HG03442 (cell line): ENCODE results near the gene UCMA.
A peak's percentile ranks its signal among the peaks of the same experiment; 100 is the strongest.
"Not testable (repeated sequence)": the region's sequence is repeated elsewhere in the genome, so short reads cannot be mapped to it uniquely, and the experiment has no call there.

Experiments used
- ATAC-seq: cut with Tn5 transposase; IDR thresholded peaks from one replicate; pipeline ENCODE4 v1.9.1; 2021; ENCODE audit warnings: mild to moderate bottlenecking, moderate library complexity; ENCODE audit not compliant: unreplicated experiment

The UCMA gene

GRCh38 chr10:13234736-13235135, 562 bp upstream of the UCMA start:
- not testable (repeated sequence) for ATAC-seq

DNA sequence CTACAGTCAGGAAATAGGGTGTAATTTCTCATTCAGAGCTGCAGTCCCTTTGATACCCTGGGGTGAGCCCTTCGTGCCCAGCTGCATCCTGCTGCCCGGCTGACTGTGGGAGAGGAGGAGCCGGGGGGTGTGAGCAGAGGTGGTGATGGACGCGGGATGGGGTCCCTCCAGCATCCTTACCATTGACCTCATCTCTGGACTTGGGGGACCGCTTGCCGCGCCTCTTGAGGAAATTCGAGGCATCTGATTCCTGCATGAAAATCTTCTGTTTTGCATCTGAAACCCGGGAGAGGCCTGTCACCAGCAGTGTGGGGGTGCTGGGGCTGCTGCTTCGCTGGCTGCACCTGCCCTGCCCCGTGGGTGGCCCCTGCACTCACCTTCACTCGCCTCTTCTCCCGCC, 816 bp downstream of the UCMA start:
- ATAC-seq: no peak

DNA sequence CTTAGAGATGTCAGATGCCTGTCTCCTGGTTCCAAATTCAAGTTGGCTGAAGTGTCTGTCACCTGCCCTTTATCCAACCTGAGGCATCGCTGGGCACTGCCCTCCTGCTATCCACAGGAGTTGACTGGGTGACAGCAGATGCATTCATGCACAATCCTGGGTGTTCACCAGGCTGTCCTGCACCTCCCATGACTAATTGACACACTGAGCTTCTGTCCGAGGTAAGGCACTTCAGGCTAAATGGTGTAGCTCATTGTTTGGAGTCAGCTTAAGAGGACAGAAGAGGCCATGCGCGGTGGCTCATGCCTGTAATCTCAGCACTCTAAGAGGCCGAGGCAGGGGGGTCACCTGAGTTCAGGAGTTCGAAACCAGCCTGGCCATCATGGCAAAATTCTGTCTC, 2.4 kb downstream of the UCMA start:
- no peak for ATAC-seq

GRCh38 chr10:13231190-13231589, 3.0 kb downstream of the UCMA start:
- no peak for ATAC-seq

- ATAC-seq: no peak
These were observed 7.1 kb downstream of the UCMA start for GRCh38 chr10:13227031-13227430.

DNA sequence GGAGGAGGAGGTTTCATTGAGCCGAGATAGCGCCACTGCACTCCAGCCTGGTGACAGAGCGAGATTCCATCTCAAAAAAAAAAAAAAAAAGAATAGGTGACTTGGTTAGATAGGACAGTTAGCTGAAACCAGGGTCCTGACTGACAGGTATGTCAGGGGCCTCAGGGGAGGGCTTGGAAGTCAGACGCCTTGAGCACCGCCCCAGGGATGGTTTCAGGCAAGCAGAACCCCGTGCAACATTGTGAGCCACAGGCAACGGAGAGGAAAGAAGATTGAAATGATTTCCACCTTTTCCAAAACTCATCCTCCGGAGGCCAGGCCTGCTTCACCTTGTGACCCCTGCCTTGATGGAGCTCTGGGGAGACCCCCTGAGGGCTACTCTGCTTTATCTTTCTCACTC, 8.6 kb downstream of the UCMA start:
- no peak for ATAC-seq

- no peak for ATAC-seq
These were observed 9.8 kb downstream of the UCMA start for GRCh38 chr10:13224210-13224995.

- no peak for ATAC-seq
These were observed 10.9 kb downstream of the UCMA start for GRCh38 chr10:13223241-13223640.

GRCh38 chr10:13222566-13222965, 11.6 kb downstream of the UCMA start:
- no peak for ATAC-seq

DNA sequence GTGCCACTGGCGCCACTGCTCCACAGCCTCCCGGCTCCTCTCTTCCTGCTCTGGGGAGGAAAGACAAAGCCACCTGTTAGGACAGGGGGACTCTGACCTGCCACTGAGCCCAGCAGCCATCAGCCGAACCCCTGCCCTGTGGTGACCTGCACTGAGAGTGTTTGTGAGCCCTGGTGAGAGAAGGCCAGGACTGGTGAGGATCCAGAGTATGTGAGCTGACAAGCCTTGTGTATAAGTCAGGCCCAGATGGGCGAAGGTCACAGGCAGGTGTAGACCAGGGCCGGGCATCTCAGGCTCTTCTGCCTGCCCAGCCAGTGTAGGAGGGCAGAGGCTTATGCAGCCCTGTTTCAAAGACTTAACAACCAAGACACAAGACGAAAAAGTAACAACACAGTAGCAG, 12.0 kb downstream of the UCMA start:
- no peak for ATAC-seq

DNA sequence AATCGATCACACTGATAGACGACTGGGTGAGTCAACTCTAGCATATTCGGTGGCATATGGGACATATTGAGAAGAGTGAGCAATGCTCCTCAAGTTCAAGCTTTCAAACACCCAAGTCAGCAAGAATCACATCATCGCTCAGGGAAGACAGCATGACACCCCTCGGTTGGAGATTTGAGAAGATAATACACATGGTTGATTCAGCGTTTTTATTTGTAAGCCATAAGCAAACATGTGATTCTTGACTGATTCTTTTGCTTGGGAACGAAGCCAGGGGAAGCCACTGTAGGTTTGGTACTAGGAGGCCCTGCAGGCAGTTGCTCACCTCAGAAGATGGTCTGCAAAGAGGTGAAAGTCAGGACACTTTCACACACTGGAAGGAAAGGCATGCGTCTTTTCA, 12.6 kb downstream of the UCMA start:
- no peak for ATAC-seq

GRCh38 chr10:13219685-13220670, 14.2 kb downstream of the UCMA start:
- peak; percentile 83 for ATAC-seq

DNA sequence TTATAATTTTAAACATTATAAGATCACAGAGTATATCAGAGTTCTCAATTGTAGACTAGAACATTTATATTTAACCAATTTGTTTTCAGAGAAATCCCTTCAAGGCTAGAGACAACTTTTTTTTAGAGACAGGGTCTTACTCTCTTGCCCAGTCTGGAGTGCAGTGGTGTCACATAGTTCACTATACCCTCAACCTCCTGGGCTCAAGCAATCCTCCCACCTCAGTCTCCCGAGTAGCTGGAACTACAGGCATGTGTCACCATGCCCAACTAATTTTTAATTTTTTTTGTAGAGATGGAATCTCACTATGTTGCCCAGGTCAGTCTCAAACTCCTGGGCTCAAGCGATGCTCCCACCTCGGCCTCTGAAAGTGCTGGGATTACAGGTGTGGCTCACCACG, 15.3 kb downstream of the UCMA start:
- ATAC-seq: no peak

DNA sequence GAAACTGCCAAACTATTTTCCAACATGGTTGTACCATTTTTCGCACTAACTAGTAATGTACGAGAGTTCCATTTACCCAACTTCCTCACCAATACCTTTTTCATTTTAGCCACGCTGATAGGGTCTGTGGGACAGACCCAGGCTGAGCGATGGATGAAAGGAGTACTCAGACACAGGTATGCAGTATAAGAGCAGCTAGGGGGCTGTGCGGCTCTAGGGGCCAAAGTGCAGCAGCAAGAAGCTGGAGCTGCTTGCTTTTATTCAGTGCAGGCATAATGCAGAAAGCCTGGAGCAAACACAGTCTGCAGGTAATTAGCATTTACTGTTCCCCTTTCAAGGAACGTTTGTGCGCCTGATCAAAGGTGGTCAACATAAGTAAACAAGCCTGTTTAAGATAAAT, 21.0 kb downstream of the UCMA start:
- no peak for ATAC-seq

- ATAC-seq: no peak
These were observed 27.4 kb downstream of the UCMA start for GRCh38 chr10:13206546-13207443.

- no peak for ATAC-seq
These were observed 28.1 kb downstream of the UCMA start for GRCh38 chr10:13206091-13206490.

- ATAC-seq: no peak
These were observed 33.0 kb downstream of the UCMA start for GRCh38 chr10:13201132-13201531.

- no peak for ATAC-seq
These were observed 39.2 kb downstream of the UCMA start for GRCh38 chr10:13195016-13195415.

GRCh38 chr10:13193637-13194036, 40.5 kb downstream of the UCMA start:
- no peak for ATAC-seq

DNA sequence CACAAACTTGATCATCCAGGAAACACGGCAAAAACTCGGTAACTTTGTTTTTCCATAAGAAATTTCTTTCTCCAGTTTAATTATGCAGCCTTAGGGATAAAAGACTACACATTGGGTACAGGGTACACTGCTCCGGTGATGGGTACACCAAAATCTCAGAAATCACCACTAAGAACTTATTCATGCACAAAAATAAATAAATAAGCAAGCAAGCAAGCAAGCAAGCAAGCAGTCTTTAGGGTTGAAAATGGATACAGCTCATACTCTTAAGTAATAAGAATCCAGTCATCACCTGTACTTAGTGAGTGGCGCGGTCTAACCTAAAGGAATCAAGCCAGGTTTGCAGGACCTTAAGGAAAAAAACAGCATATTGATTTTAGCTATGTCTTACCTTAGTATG, 42.8 kb downstream of the UCMA start:
- ATAC-seq: no peak

- no peak for ATAC-seq
These were observed 43.4 kb downstream of the UCMA start for GRCh38 chr10:13190816-13191215.
